SU-DHL-6 (cell line): ENCODE results near the gene FARS2.

Experiments
- H2AFZ ChIP-seq: fragments of 200-600 bp; sonication (generic); 2 replicates; pipeline ENCODE4 v1.6.1; 2014; ENCODE audit warnings: low read depth, mild to moderate bottlenecking, moderate library complexity, mixed read lengths, antibody characterized with exemption, low read length; ENCODE audit not compliant: severe bottlenecking
- H3F3A ChIP-seq: fragments of 200-600 bp; shearing (Covaris generic); 2 replicates; pipeline ENCODE4 v1.6.0; 2016; ENCODE audit warnings: antibody characterized with exemption, mild to moderate bottlenecking; ENCODE audit not compliant: insufficient read depth
- H3K27ac ChIP-seq: fragments of 200-600 bp; sonication (generic); 2 replicates; pipeline ENCODE4 v1.5.1; 2016; ENCODE audit warnings: low read depth, mild to moderate bottlenecking, low read length, moderate library complexity, mixed read lengths
- H3K27me3 ChIP-seq: fragments of 200-600 bp; sonication (generic), shearing (Covaris generic); 2 replicates; pipeline ENCODE4 v1.6.0; 2014; ENCODE audit warnings: mild to moderate bottlenecking, low read length
- H3K36me3 ChIP-seq: fragments of 200-600 bp; sonication (generic); 2 replicates; pipeline ENCODE4 v1.6.1; 2014; ENCODE audit warnings: mild to moderate bottlenecking, low read length, mixed read lengths
- H3K4me2 ChIP-seq: fragments of 300-600, 200-600 bp; shearing (Covaris generic), sonication (generic); 2 replicates; pipeline ENCODE4 v1.6.0; 2014; ENCODE audit warnings: low read length, low read depth, mild to moderate bottlenecking; ENCODE audit not compliant: poor library complexity, severe bottlenecking
- H3K4me3 ChIP-seq: fragments of 200-600 bp; sonication (generic); 2 replicates; pipeline ENCODE4 v1.5.1; 2014; ENCODE audit warnings: antibody characterized with exemption, low read length, mild to moderate bottlenecking, mixed read lengths; ENCODE audit not compliant: insufficient read depth, poor library complexity, severe bottlenecking
- H3K79me2 ChIP-seq: fragments of 200-600 bp; sonication (generic); 2 replicates; pipeline ENCODE4 v1.6.1; 2014; ENCODE audit warnings: mild to moderate bottlenecking, low read length, moderate library complexity; ENCODE audit not compliant: insufficient read depth
- H3K9ac ChIP-seq: fragments of 200-600 bp; sonication (generic); 2 replicates; pipeline ENCODE4 v1.7.0; 2014; ENCODE audit warnings: mild to moderate bottlenecking, low read length
- H3K9me2 ChIP-seq: fragments of 200-600 bp; sonication (generic); replicated peaks from 2 replicates; pipeline ENCODE4 v1.6.1; 2014; ENCODE audit warnings: low read length; ENCODE audit not compliant: insufficient read depth
- H3K9me3 ChIP-seq: fragments of 200-600 bp; sonication (generic); 2 replicates; pipeline ENCODE4 v1.6.1; 2014; ENCODE audit warnings: low read length, mixed read lengths; ENCODE audit not compliant: insufficient read depth
- H4K20me1 ChIP-seq: fragments of 200-600 bp; sonication (generic); 2 replicates; pipeline ENCODE4 v1.6.1; 2014; ENCODE audit warnings: low read depth, mild to moderate bottlenecking, antibody characterized with exemption, low read length, moderate library complexity, mixed read lengths
- EZH2phosphoT487 ChIP-seq: fragments of 200-600 bp; sonication (generic), shearing (Covaris generic); conservative IDR thresholded peaks from 2 replicates; pipeline ENCODE4 v1.6.1; 2018; ENCODE audit warnings: mild to moderate bottlenecking, antibody characterized with exemption, low read length, moderate library complexity, mixed read lengths
- TF ChIP-seq, protein P1 (sequence below): fragments of 200-600 bp; sonication (generic); IDR thresholded peaks from one replicate; pipeline ENCODE4 v1.5.1; 2017; ENCODE audit warnings: antibody characterized with exemption, mild to moderate bottlenecking, low read length, moderate library complexity; ENCODE audit not compliant: insufficient read depth, poor library complexity, severe bottlenecking

Gene FARS2

GRCh38 chr6:5673019-5673790 is 411.9 kb downstream of the FARS2 start:
- no peak overlapping the region for H3K4me2 ChIP-seq
- H3K4me3 ChIP-seq = no peak overlapping the region
- H3K9ac ChIP-seq = no peak overlapping the region
- no peak overlapping the region for H2AFZ ChIP-seq
- no peaks in the 10 kb centered on the region for H3K9me2 ChIP-seq
- H3K27me3 ChIP-seq = no peaks in the 10 kb centered on the region
- H3F3A ChIP-seq = no peaks in the 10 kb centered on the region
- H3K27ac ChIP-seq = no peak overlapping the region
- no peaks in the 10 kb centered on the region for H3K36me3 ChIP-seq
- H3K79me2 ChIP-seq = no peaks in the 10 kb centered on the region
- TF ChIP-seq EZH2phosphoT487 = no peak
- TF ChIP-seq, protein P1, sequence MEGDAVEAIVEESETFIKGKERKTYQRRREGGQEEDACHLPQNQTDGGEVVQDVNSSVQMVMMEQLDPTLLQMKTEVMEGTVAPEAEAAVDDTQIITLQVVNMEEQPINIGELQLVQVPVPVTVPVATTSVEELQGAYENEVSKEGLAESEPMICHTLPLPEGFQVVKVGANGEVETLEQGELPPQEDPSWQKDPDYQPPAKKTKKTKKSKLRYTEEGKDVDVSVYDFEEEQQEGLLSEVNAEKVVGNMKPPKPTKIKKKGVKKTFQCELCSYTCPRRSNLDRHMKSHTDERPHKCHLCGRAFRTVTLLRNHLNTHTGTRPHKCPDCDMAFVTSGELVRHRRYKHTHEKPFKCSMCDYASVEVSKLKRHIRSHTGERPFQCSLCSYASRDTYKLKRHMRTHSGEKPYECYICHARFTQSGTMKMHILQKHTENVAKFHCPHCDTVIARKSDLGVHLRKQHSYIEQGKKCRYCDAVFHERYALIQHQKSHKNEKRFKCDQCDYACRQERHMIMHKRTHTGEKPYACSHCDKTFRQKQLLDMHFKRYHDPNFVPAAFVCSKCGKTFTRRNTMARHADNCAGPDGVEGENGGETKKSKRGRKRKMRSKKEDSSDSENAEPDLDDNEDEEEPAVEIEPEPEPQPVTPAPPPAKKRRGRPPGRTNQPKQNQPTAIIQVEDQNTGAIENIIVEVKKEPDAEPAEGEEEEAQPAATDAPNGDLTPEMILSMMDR = no peak
- H4K20me1 ChIP-seq = no peaks in the 10 kb centered on the region
- H3K9me3 ChIP-seq = no peaks in the 10 kb centered on the region

GRCh38 chr6:5674141-5674540 is 412.8 kb downstream of the FARS2 start:
- Histone ChIP-seq H3K4me2 (no peak overlapping the region), H3K9ac (no peak overlapping the region), H3K36me3 (no peaks in the 10 kb centered on the region), H3K27ac (no peak overlapping the region), H2AFZ (no peak overlapping the region), H3K9me3 (no peaks in the 10 kb centered on the region), H3F3A (no peaks in the 10 kb centered on the region), H3K79me2 (no peaks in the 10 kb centered on the region), H4K20me1 (no peaks in the 10 kb centered on the region), H3K4me3 (no peak overlapping the region), H3K27me3 (no peaks in the 10 kb centered on the region), H3K9me2 (no peaks in the 10 kb centered on the region)
- TF ChIP-seq, protein P1 = no peak
- no peak for TF ChIP-seq EZH2phosphoT487

DNA sequence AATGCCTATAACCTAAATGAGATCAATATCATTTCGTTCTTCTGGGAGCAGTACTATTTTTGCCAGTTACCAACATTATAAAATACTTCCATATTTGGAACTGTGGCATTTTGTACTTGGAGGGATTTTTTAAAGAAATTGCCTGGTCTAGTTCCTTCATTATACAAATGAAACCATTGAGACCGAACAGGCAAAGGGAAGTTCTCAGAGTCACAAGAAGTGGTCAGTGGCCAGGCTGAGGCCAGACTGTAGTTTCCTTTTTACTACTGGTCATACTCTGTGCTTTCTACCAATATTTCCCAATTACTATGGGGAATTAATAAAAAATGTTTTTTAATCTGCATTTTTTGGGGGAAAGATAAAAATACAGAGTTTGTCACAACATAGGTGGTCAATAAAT is 413.4 kb downstream of the FARS2 start:
- Histone ChIP-seq H3K4me2 (no peak overlapping the region), H3K79me2 (no peaks in the 10 kb centered on the region), H3K9ac (no peak overlapping the region), H3K9me3 (no peaks in the 10 kb centered on the region), H3K9me2 (no peaks in the 10 kb centered on the region), H3F3A (no peaks in the 10 kb centered on the region), H3K27ac (no peak overlapping the region), H2AFZ (no peak overlapping the region), H3K36me3 (no peaks in the 10 kb centered on the region), H3K4me3 (no peak overlapping the region), H4K20me1 (no peaks in the 10 kb centered on the region), H3K27me3 (no peaks in the 10 kb centered on the region)
- TF ChIP-seq, protein P1 = no peak
- TF ChIP-seq EZH2phosphoT487 = no peak
